Endothelial cell of umbilical vein (primary cell): ENCODE measurements around the gene C11orf68. TPM values are rescaled to one million over a fixed set of nuclear protein-coding genes. Genes with fewer than 3 reads are reported as not detected.

Experiments used
- BruUV-seq: library from RNA; stranded (reverse); fragments of 400-500 nt; replicated peaks from 2 replicates; lab custom pipeline; 2021; lab: Mats Ljungman, UMichigan
- CTCF ChIA-PET: fragments of 300-600, 350-600 bp; sonication (Branson Sonifier 250); formaldehyde crosslinking; loops from one replicate; lab custom pipeline; 2021; ENCODE audit warnings: antibody characterized with exemption, inconsistent platforms; lab: Charles Lee
- POLR2A ChIA-PET: fragments of 300-600, 350-600 bp; sonication (Branson Sonifier 250); formaldehyde crosslinking; loops from one replicate; lab custom pipeline; 2021; ENCODE audit warnings: antibody characterized with exemption, inconsistent platforms; lab: Charles Lee
- DNase-seq: peaks from one replicate; pipeline ENCODE4 v3.0.0-alpha.2; 2011; ENCODE audit warnings: low read depth, low spot score
- FAIRE-seq: peaks from 2 replicates; lab custom pipeline; 2011; peaks lifted over from hg19 to GRCh38; lab: Jason Lieb, UNC
- H2AFZ ChIP-seq: 2 replicates; pipeline ENCODE4 v1.6.0; 2012; ENCODE audit warnings: low read depth, low read length, control low read depth, inconsistent platforms
- H3K27ac ChIP-seq: 2 replicates; pipeline ENCODE4 v1.5.1; 2011; ENCODE audit warnings: low read depth, mild to moderate bottlenecking, control low read depth, low read length, moderate library complexity; ENCODE audit not compliant: insufficient read depth
- H3K27me3 ChIP-seq, 2 experiments: 2 replicates each; pipeline versions ENCODE4 v1.6.0 to v1.6.1; 2011; ENCODE audit warnings: low read length in 2 of 2, mixed read lengths in 1 of 2; ENCODE audit not compliant: control insufficient read depth in 2 of 2, insufficient read depth in 2 of 2
- H3K36me3 ChIP-seq, 2 experiments: 2 replicates in 1 of 2; 3 replicates in 1 of 2; pipeline ENCODE4 v1.5.1; 2011; ENCODE audit warnings: low read length in 2 of 2, mild to moderate bottlenecking in 1 of 2, moderate library complexity in 1 of 2; ENCODE audit not compliant: control insufficient read depth in 2 of 2, insufficient read depth in 2 of 2; ENCODE audit errors: extremely low read depth in 1 of 2
- H3K4me1 ChIP-seq: 3 replicates; pipeline ENCODE4 v1.5.1; 2011; ENCODE audit warnings: mild to moderate bottlenecking, low read length; ENCODE audit not compliant: control insufficient read depth, insufficient read depth; ENCODE audit errors: extremely low read depth
- H3K4me2 ChIP-seq: 2 replicates; pipeline ENCODE4 v1.6.1; 2011; ENCODE audit warnings: low read length, control low read depth, mixed read lengths; ENCODE audit not compliant: insufficient read depth
- H3K4me3 ChIP-seq, 3 experiments: fragments of 200-600 bp in 1 of 3; sonication (generic), shearing (Covaris generic) in 1 of 3; replicated peaks in 1 of 3; 2 replicates each; pipeline ENCODE4 v1.5.1; 2011 to 2016; ENCODE audit warnings: control low read depth in 3 of 3, low read length in 3 of 3, mild to moderate bottlenecking in 2 of 3, inconsistent platforms in 1 of 3, low read depth in 1 of 3, moderate library complexity in 1 of 3; ENCODE audit not compliant: insufficient read depth in 1 of 3
- H3K79me2 ChIP-seq: 2 replicates; pipeline ENCODE4 v1.6.0; 2012; ENCODE audit warnings: low read length, inconsistent platforms; ENCODE audit not compliant: control insufficient read depth, insufficient read depth
- H3K9ac ChIP-seq: replicated peaks from 2 replicates; pipeline ENCODE3; 2011; ENCODE audit warnings: low read length, control low read depth; ENCODE audit not compliant: insufficient read depth; ENCODE audit errors: extremely low read depth
- H3K9me1 ChIP-seq: replicated peaks from 3 replicates; pipeline ENCODE4 v1.6.0; 2011; ENCODE audit warnings: mild to moderate bottlenecking, low read length; ENCODE audit not compliant: control insufficient read depth, insufficient read depth; ENCODE audit errors: extremely low read depth
- H3K9me3 ChIP-seq: replicated peaks from 2 replicates; pipeline ENCODE4 v1.5.1; 2012; ENCODE audit warnings: low read length, inconsistent platforms; ENCODE audit not compliant: control insufficient read depth, insufficient read depth
- H4K20me1 ChIP-seq: replicated peaks from 2 replicates; pipeline ENCODE3; 2011; ENCODE audit warnings: mild to moderate bottlenecking, low read length; ENCODE audit not compliant: control insufficient read depth, insufficient read depth; ENCODE audit errors: extremely low read depth
- CTCF ChIP-seq, 2 donors: IDR thresholded peaks; 1 replicate in 1 of 2; 2 replicates in 1 of 2; pipeline ENCODE4 v1.5.1; 2011; ENCODE audit warnings: low read length in 2 of 2, mild to moderate bottlenecking in 2 of 2, moderate library complexity in 2 of 2, control low read depth in 1 of 2, inconsistent platforms in 1 of 2, low read depth in 1 of 2; ENCODE audit not compliant: insufficient read depth in 1 of 2; ENCODE audit errors: extremely low read depth in 1 of 2
- EZH2 ChIP-seq: IDR thresholded peaks from 2 replicates; pipeline ENCODE4 v1.6.1; 2012; ENCODE audit warnings: borderline replicate concordance, low read depth, mild to moderate bottlenecking, moderate library complexity, low read length, inconsistent platforms; ENCODE audit not compliant: severe bottlenecking
- FOS ChIP-seq: IDR thresholded peaks from 2 replicates; pipeline ENCODE4 v1.6.1; 2011; ENCODE audit warnings: mild to moderate bottlenecking, low read length, moderate library complexity, borderline replicate concordance; ENCODE audit not compliant: insufficient read depth
- GATA2 ChIP-seq: IDR thresholded peaks from 2 replicates; pipeline ENCODE4 v1.7.0; 2011; ENCODE audit warnings: low read depth, mild to moderate bottlenecking, moderate library complexity, mixed read lengths, low read length; ENCODE audit not compliant: insufficient read length, insufficient read depth
- JUN ChIP-seq: IDR thresholded peaks from 2 replicates; pipeline ENCODE4 v1.6.1; 2011; ENCODE audit warnings: borderline replicate concordance, low read depth; ENCODE audit not compliant: insufficient read length, insufficient read depth
- MAX ChIP-seq: IDR thresholded peaks from 2 replicates; pipeline ENCODE4 v1.6.1; 2011; ENCODE audit not compliant: insufficient read depth, insufficient read length
- MYC ChIP-seq: IDR thresholded peaks from one replicate; pipeline ENCODE4 v1.6.1; 2011; ENCODE audit warnings: mild to moderate bottlenecking, low read depth, low read length
- POLR2A ChIP-seq: IDR thresholded peaks from 2 replicates; pipeline ENCODE4 v1.6.1; 2012; ENCODE audit warnings: low read depth, mild to moderate bottlenecking, control low read depth, low read length
- POLR2AphosphoS5 ChIP-seq: IDR thresholded peaks from 2 replicates; pipeline ENCODE4 v1.6.1; 2012; ENCODE audit warnings: low read depth, mild to moderate bottlenecking, control low read depth, low read length, moderate library complexity; ENCODE audit not compliant: insufficient read depth
- dilution Hi-C: fragments of 300-500 bp; cut with MboI; formaldehyde crosslinking; loops from one replicate; pipeline ENCODE4 v1.15.0; 2019; ENCODE audit warnings: low sequenced_read_pairs; ENCODE audit not compliant: extremely low pct_ligation_motif_present
- intact Hi-C: fragments of 100-400 bp; cut with micrococcal nuclease; formaldehyde crosslinking; loops from one replicate; pipeline ENCODE4 v1.10.0; 2022
- polyA plus RNA-seq, 4 experiments: library from polyadenylated mRNA; depleted of rRNA in 3 of 4; stranded (reverse) in 3 of 4; unstranded in 1 of 4; fragments of >200 nt; gene quantifications; 2 replicates each; pipeline versions ENCODE4 v1.2.1 to v1.2.3, GENCODE V29; 2011 to 2012; ENCODE audit warnings: missing spikeins in 1 of 4
- total RNA-seq: library from RNA; stranded (reverse); gene quantifications from 2 replicates; pipeline ENCODE4 v1.2.3, GENCODE V29; 2021

C11orf68 gene
- total and polyA plus RNA-seq, 2 donors (not counting 3 experiments of a cell fraction or from before 2014, with no cell fraction given): 35.6 to 66.5 TPM

DNA sequence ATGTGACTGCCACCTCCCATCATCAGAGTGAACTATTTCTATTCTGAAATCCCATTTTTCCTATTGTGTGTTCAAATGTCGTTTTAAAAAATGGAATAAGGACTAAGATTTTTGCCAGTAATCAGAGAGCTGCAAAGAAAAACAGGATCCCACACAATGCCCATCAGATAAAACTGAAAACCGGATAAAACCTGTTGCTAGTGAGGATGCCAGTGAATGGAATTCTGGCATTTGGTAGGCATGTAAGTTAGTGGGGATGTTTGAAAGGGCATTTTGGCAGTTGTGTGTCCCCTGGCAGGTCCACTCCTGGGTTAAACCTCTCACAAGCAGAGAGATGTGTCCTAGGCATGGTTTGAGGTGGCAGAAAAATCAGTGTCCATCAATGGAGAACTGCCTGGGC lies 6.5 kb upstream of the C11orf68 start:
- BruUV-seq: no TSS peak
- Histone ChIP-seq H3K27me3 (no peaks in the 10 kb centered on the region), H3K79me2 (peaks cover 5% of the 10 kb centered on the region), H3K9me1 (no peaks in the 10 kb centered on the region), H3K27ac (no peak overlapping the region), H3K4me1 (peaks cover 5% of the 10 kb centered on the region), H3K36me3 (peaks cover 6 to 11% of the 10 kb centered on the region in 2 experiments), H3K9me3 (no peaks in the 10 kb centered on the region), H3K4me2 (no peak overlapping the region), H3K9ac (no peak overlapping the region), H2AFZ (no peak overlapping the region), H4K20me1 (no peaks in the 10 kb centered on the region), H3K4me3 (no peak overlapping the region)
- no peak for DNase-seq
- TF ChIP-seq EZH2: no peak
- no peak for TF ChIP-seq MYC
- TF ChIP-seq CTCF (IDR thresholded peaks at IDR 0.05; ENCODE audit: extremely low read depth in 1 of 2, insufficient read depth in 1 of 2, low read depth in 1 of 2, low read length in 2 of 2): no peak
- no peak for TF ChIP-seq POLR2A
- no peak for TF ChIP-seq FOS
- TF ChIP-seq MAX: no peak
- no peak for TF ChIP-seq GATA2
- TF ChIP-seq JUN: no peak
- no peak for TF ChIP-seq POLR2AphosphoS5
- ChIA-PET POLR2A (no interaction called here), CTCF (interaction anchor here (1.0 kb wide), 1 partner anchor 41 kb away, joined by 3 read pairs; no protein-coding TSS in a partner anchor)
- dilution Hi-C loops: no loop called here
- intact Hi-C loops: no loop called here
- FAIRE-seq: no peak
